SK-N-SH treated with all-trans-retinoic acid at 6 μM for 48 hours (cell line): ENCODE measurements around the gene ROBO2.

Experiments used
- ATAC-seq: fragments of 200-7000 bp; cut with Tn5 transposase; 3 replicates; pipeline ENCODE4 v1.9.1; 2020; ENCODE audit warnings: mild to moderate bottlenecking, moderate library complexity
- BACH2 ChIP-seq: fragments of 250-450 bp; sonication (Bioruptor Pico); IDR thresholded peaks from 2 replicates; pipeline ENCODE4 v1.9.0; 2021; ENCODE audit warnings: mild to moderate bottlenecking, borderline replicate concordance
- CREB5 ChIP-seq: fragments of 250-450 bp; sonication (Bioruptor Pico); IDR thresholded peaks from 2 replicates; pipeline ENCODE4 v1.5.1; 2020; ENCODE audit warnings: low read depth, mild to moderate bottlenecking, moderate library complexity
- CSRNP3 ChIP-seq: fragments of 250-450 bp; sonication (Bioruptor Pico); IDR thresholded peaks from 2 replicates; pipeline ENCODE4 v1.5.1; 2021; ENCODE audit warnings: mild to moderate bottlenecking, moderate library complexity
- ESRRG ChIP-seq: fragments of 250-450 bp; sonication (Bioruptor Pico); IDR thresholded peaks from 2 replicates; pipeline ENCODE4 v1.6.1; 2021; ENCODE audit warnings: mild to moderate bottlenecking
- GLIS3 ChIP-seq: fragments of 250-450 bp; sonication (Bioruptor Pico); IDR thresholded peaks from 2 replicates; pipeline ENCODE4 v1.5.0; 2020; ENCODE audit warnings: mild to moderate bottlenecking, moderate library complexity
- ISL1 ChIP-seq: fragments of 250-450 bp; sonication (Bioruptor Pico); IDR thresholded peaks from 2 replicates; pipeline ENCODE4 v2.1.2; 2022; ENCODE audit warnings: mild to moderate bottlenecking, moderate library complexity
- OSR1 ChIP-seq: fragments of 250-450 bp; sonication (Bioruptor Pico); IDR thresholded peaks from 2 replicates; pipeline ENCODE4 v1.8.0; 2022; ENCODE audit warnings: moderate library complexity, mild to moderate bottlenecking, inconsistent platforms
- PATZ1 ChIP-seq: fragments of 250-450 bp; sonication (Bioruptor Pico); IDR thresholded peaks from 2 replicates; pipeline ENCODE4 v1.8.0; 2020; ENCODE audit warnings: mild to moderate bottlenecking, moderate library complexity, borderline replicate concordance
- POU6F1 ChIP-seq: fragments of 250-450 bp; sonication (Bioruptor Pico); IDR thresholded peaks from 2 replicates; pipeline ENCODE4 v1.8.0; 2021; ENCODE audit warnings: low read depth, mild to moderate bottlenecking, moderate library complexity, borderline replicate concordance
- PPARA ChIP-seq: fragments of 250-450 bp; sonication (Bioruptor Pico); IDR thresholded peaks from 2 replicates; pipeline ENCODE4 v1.5.0; 2020; ENCODE audit warnings: mild to moderate bottlenecking, borderline replicate concordance
- RARB ChIP-seq: fragments of 250-450 bp; sonication (Bioruptor Pico); IDR thresholded peaks from 2 replicates; pipeline ENCODE4 v1.8.0; 2021; ENCODE audit warnings: mild to moderate bottlenecking, moderate library complexity
- SNAI2 ChIP-seq: fragments of 250-450 bp; sonication (Bioruptor Pico); IDR thresholded peaks from 2 replicates; pipeline ENCODE4 v1.5.0; 2020; ENCODE audit warnings: mild to moderate bottlenecking, moderate library complexity
- TOX ChIP-seq: fragments of 250-450 bp; sonication (Bioruptor Pico); IDR thresholded peaks from 2 replicates; pipeline ENCODE4 v1.8.0; 2021; ENCODE audit warnings: mild to moderate bottlenecking, moderate library complexity, borderline replicate concordance
- TSHZ2 ChIP-seq: fragments of 250-450 bp; sonication (Bioruptor Pico); IDR thresholded peaks from 2 replicates; pipeline ENCODE4 v1.5.0; 2020; ENCODE audit warnings: mild to moderate bottlenecking, moderate library complexity
- ZC3H10 ChIP-seq: fragments of 250-450 bp; sonication (Bioruptor Pico); IDR thresholded peaks from 2 replicates; pipeline ENCODE4 v1.5.1; 2021; ENCODE audit warnings: mild to moderate bottlenecking, moderate library complexity
- ZFP3 ChIP-seq: fragments of 250-450 bp; sonication (Bioruptor Pico); IDR thresholded peaks from 2 replicates; pipeline ENCODE4 v1.5.0; 2020; ENCODE audit warnings: mild to moderate bottlenecking, moderate library complexity
- ZFP30 ChIP-seq: fragments of 450-650 bp; formaldehyde crosslinking; IDR thresholded peaks from 2 replicates; pipeline ENCODE4 v1.5.0; 2022; ENCODE audit warnings: mild to moderate bottlenecking, moderate library complexity
- ZNF70 ChIP-seq: fragments of 450-650 bp; formaldehyde crosslinking; IDR thresholded peaks from 2 replicates; pipeline ENCODE4 v1.5.0; 2020; ENCODE audit warnings: mild to moderate bottlenecking, moderate library complexity
- ZNF8 ChIP-seq: fragments of 450-650 bp; formaldehyde crosslinking; IDR thresholded peaks from 2 replicates; pipeline ENCODE4 v1.5.0; 2020; ENCODE audit warnings: mild to moderate bottlenecking, moderate library complexity

The ROBO2 gene

GRCh38 chr3:77323626-77324025 lies 283.7 kb downstream of the ROBO2 start (continued):
- no peak for TF ChIP-seq TSHZ2 (CRISPR knock-in tag)

- no peak for ATAC-seq
- TF ChIP-seq ZC3H10 (CRISPR knock-in tag) (no peak), ZFP30 (CRISPR knock-in tag) (no peak), ISL1 (no peak), ZFP3 (no peak), ZNF8 (CRISPR knock-in tag) (no peak), TSHZ2 (CRISPR knock-in tag) (no peak), SNAI2 (CRISPR knock-in tag) (no peak), GLIS3 (CRISPR knock-in tag) (no peak), POU6F1 (CRISPR knock-in tag) (no peak)
Observed at GRCh38 chr3:77324105-77324504, 284.2 kb downstream of the ROBO2 start.

- no peak for TF ChIP-seq OSR1
- TF ChIP-seq BACH2 (CRISPR knock-in tag), result no peak
- no peak for TF ChIP-seq SNAI2 (CRISPR knock-in tag)
- no peak for TF ChIP-seq PPARA (CRISPR knock-in tag)
- no peak for TF ChIP-seq ESRRG (CRISPR knock-in tag)
- TF ChIP-seq RARB, result no peak
- TF ChIP-seq POU6F1 (CRISPR knock-in tag), result no peak
- TF ChIP-seq ZC3H10 (CRISPR knock-in tag), result no peak
- no peak for TF ChIP-seq ZFP30 (CRISPR knock-in tag)
- TF ChIP-seq TOX (CRISPR knock-in tag), result no peak
- no peak for ATAC-seq
Observed at GRCh38 chr3:77325280-77325679, 285.4 kb downstream of the ROBO2 start.

- ATAC-seq, result no peak
- no peak for TF ChIP-seq PPARA (CRISPR knock-in tag)
- no peak for TF ChIP-seq ZNF8 (CRISPR knock-in tag)
- no peak for TF ChIP-seq ZNF70 (CRISPR knock-in tag)
- TF ChIP-seq RARB, result no peak
- no peak for TF ChIP-seq ZFP3
- TF ChIP-seq POU6F1 (CRISPR knock-in tag), result no peak
- TF ChIP-seq PATZ1 (CRISPR knock-in tag), result no peak
- no peak for TF ChIP-seq BACH2 (CRISPR knock-in tag)
- no peak for TF ChIP-seq GLIS3 (CRISPR knock-in tag)
- TF ChIP-seq ZFP30 (CRISPR knock-in tag), result no peak
- TF ChIP-seq TOX (CRISPR knock-in tag), result no peak
- TF ChIP-seq OSR1, result no peak
- no peak for TF ChIP-seq ESRRG (CRISPR knock-in tag)
- no peak for TF ChIP-seq CSRNP3
- TF ChIP-seq CREB5, result no peak
- no peak for TF ChIP-seq ISL1
- TF ChIP-seq ZC3H10 (CRISPR knock-in tag), result no peak
Observed at GRCh38 chr3:77325702-77326101, 285.8 kb downstream of the ROBO2 start.
